Astrocyte of the hippocampus (primary cell): ENCODE results near the gene TMEM236.
A peak's percentile ranks its signal among the peaks of the same experiment; 100 is the strongest.

ENCODE experiments used
- DNase-seq: peaks from one replicate; pipeline ENCODE4 v3.0.0; 2011; ENCODE audit warnings: low read depth, low spot score

The TMEM236 gene

GRCh38 chr10:17820943-17821342, 68.9 kb downstream of the TMEM236 start:
- no peak for DNase-seq

DNA sequence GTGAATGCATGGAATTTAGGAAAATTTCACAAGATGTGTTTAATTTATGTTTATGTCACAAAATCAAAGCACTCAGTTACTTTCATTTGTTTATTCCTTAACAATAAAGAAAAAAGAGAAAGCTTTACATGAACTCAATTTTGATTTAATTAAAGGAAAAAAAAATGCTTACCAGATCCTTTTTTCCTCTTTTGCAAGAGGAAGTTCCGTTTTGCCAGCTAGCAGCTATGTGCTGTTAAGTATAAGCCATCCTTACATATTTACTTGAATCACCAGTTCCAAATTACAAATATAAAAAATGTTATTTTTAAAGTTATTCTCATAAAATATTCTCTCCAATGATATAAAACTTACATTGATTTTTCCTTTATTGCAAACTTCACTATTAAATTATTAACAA, 69.9 kb downstream of the TMEM236 start:
- no peak for DNase-seq

GRCh38 chr10:17831341-17831740, 79.3 kb downstream of the TMEM236 start:
- no peak for DNase-seq

GRCh38 chr10:17831896-17832295, 79.9 kb downstream of the TMEM236 start:
- no peak for DNase-seq

DNA sequence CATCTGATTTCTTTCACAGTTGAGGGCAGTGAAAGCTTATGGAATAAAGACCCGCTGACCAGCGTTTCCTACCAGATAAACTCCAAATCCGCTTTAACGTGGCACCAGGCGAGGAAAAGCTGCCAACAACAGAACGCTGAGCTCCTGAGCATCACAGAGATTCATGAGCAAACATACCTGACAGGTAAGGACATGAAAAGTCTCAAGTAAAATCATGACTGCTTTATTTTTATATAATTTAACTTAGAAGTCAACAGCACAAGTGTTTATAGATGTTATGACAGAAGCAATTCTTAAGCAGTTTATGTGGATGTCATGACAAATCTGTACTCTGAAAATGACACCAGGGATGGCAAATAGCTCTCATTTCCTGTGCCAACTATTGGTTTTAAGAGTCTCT, 81.7 kb downstream of the TMEM236 start:
- no peak for DNase-seq

- peak; percentile 85 for DNase-seq
Observed at GRCh38 chr10:17835688-17836087, 83.7 kb downstream of the TMEM236 start.

DNA sequence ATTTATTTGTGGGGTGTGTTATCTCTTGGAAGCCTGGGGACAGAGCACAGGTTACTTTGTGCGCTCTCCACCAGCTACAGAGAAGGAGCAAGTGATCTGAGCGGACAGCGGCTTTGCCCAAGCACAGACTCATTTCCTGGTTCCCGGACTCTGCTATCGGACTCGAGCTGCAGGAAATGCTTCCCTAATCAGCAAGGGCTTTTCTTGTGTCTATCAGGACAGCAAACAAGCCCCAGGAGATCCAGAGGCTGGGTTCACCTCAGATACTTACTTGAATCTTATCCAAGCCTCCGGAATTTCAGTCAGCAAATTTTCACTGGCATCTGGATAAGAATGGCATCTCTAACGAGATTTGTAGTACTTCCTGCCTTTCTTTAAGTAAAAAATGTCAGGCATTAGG, 84.9 kb downstream of the TMEM236 start:
- DNase-seq, result peak; percentile 71

GRCh38 chr10:17838080-17838648, 86.2 kb downstream of the TMEM236 start:
- no peak for DNase-seq

DNA sequence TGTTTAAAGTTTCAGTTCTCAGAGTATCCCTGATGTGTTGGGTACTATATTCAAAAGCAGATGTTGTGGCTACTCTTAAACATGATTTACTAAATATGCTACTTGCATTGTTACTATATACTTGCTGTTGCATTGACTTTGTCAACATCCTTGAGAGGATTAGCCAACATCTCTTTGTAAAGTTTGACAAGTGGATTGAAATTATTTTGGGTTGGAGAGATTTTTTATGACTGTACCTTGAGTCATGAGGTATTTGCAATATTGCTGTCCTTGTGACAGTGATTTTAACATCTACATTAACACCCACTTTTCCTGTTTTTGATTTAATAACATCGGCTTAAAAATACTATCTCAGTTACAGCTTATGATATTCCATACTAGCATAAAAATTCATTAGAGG, 89.0 kb downstream of the TMEM236 start:
- no peak for DNase-seq

- DNase-seq, result no peak
Observed at GRCh38 chr10:17842641-17843040, 90.6 kb downstream of the TMEM236 start.

DNA sequence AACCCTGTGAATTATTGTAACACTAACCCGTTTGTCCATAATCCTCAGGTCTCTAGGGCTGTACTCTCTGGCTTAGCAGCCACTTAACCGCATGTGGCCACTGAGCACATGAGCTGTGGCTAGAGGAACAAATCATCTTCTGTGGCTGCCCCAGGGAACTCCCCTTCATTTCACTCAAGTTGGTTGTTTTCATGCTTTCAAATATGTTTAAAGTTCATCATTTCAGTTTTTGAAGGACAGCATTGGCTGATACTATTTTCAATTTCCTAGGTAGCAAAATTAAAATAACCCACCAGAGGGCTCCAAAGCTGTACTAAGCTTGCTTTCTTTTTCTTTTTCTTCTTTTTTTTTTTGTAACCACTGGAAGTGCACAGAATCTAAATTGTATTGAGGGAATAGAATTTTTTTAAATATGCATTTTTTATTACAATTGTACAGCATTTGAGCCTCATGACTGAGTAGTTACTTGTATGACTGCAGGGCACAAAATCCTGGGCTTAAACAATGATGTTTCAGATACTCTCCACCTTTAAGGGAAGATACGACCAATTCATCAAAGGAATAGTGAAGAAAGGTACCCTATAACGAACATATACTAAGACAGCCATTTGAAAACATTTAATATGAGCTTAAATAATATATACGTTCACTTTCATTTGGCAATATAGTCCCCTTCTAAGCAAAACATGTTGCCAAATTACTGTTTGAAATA, 95.7 kb downstream of the TMEM236 start:
- peak; percentile 50 for DNase-seq

DNA sequence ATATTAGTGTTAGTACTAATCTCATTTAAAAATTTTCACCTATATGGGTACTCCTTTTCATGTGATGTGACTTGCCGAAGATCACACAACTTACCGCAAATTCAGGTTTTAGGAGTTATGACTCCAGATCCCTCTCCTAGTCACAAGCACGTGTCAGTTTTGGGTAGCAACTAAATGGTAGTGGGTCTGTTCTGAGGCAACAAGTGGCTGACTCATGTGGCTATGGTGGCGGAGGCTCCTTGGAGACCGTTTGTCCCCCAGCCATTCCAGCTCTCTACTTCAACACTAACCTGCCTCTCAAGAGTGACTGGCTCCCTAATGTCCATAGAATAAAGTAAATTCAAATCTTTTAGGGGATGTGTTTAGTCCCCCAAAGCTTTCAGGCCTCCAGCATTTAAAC, 96.6 kb downstream of the TMEM236 start:
- DNase-seq, result no peak
